GM18868 (cell line): Measurements from ENCODE around the gene CRISP1.
A peak's percentile ranks its signal among the peaks of the same experiment; 100 is the strongest.
"Not testable (repeated sequence)": the region's sequence is repeated elsewhere in the genome, so short reads cannot be mapped to it uniquely, and the experiment has no call there.

Experiments
- ATAC-seq: cut with Tn5 transposase; IDR thresholded peaks from one replicate; pipeline ENCODE4 v1.9.1; 2021; ENCODE audit warnings: mild to moderate bottlenecking, moderate library complexity; ENCODE audit not compliant: unreplicated experiment

Gene CRISP1

GRCh38 chr6:49866485-49866943 lies at the start of gene CRISP1:
CRISP1 (minus strand) TSS chr6:49866535; CDS start chr6:49857400, 9,135 bp downstream.
- no peak for ATAC-seq

GRCh38 chr6:49915035-49915434 lies 48.7 kb upstream of the CRISP1 start:
- no peak for ATAC-seq

GRCh38 chr6:49913636-49914375 lies 47.5 kb upstream of the CRISP1 start:
- no peak for ATAC-seq

- no peak for ATAC-seq
These were observed 45.9 kb upstream of the CRISP1 start for GRCh38 chr6:49912196-49912595.

GRCh38 chr6:49911252-49911651 lies 44.9 kb upstream of the CRISP1 start:
- ATAC-seq, result no peak

GRCh38 chr6:49909563-49909962 lies 43.2 kb upstream of the CRISP1 start:
- no peak for ATAC-seq

- ATAC-seq, result no peak
These were observed 40.2 kb upstream of the CRISP1 start for GRCh38 chr6:49906526-49906925.

- ATAC-seq, result no peak
These were observed 39.0 kb upstream of the CRISP1 start for GRCh38 chr6:49905296-49905695.

GRCh38 chr6:49902856-49903255 lies 36.5 kb upstream of the CRISP1 start:
- no peak for ATAC-seq

GRCh38 chr6:49898904-49899566 lies 32.7 kb upstream of the CRISP1 start:
- no peak for ATAC-seq

GRCh38 chr6:49895553-49895952 lies 29.2 kb upstream of the CRISP1 start:
- not testable (repeated sequence) for ATAC-seq

GRCh38 chr6:49892280-49892679 lies 25.9 kb upstream of the CRISP1 start:
- ATAC-seq, result no peak

- no peak for ATAC-seq
These were observed 24.7 kb upstream of the CRISP1 start for GRCh38 chr6:49890988-49891387.

GRCh38 chr6:49888742-49889431 lies 22.6 kb upstream of the CRISP1 start:
- ATAC-seq, result no peak

- ATAC-seq, result no peak
These were observed 2.7 kb upstream of the CRISP1 start for GRCh38 chr6:49868951-49869529.

- no peak for ATAC-seq
These were observed 10.1 kb downstream of the CRISP1 start for GRCh38 chr6:49856282-49856681.

- no peak for ATAC-seq
These were observed 11.1 kb downstream of the CRISP1 start for GRCh38 chr6:49855221-49855620.

GRCh38 chr6:49852975-49853374 lies 13.4 kb downstream of the CRISP1 start:
- no peak for ATAC-seq

GRCh38 chr6:49849213-49849907 lies 17.0 kb downstream of the CRISP1 start:
- peak; percentile 92 for ATAC-seq

GRCh38 chr6:49847673-49848072 lies 18.7 kb downstream of the CRISP1 start:
- ATAC-seq, result no peak

- ATAC-seq, result no peak
These were observed 19.3 kb downstream of the CRISP1 start for GRCh38 chr6:49847014-49847413.
